H9 (cell line): ENCODE results near the gene MRPL43. TPM values are rescaled to one million over a fixed set of nuclear protein-coding genes. Genes with fewer than 3 reads are reported as not detected.
A peak's percentile ranks its signal among the peaks of the same experiment; 100 is the strongest.

Source experiments
- DNase-seq: peaks from one replicate; pipeline ENCODE4 v3.0.0-alpha.2; 2017
- H2AFZ ChIP-seq: one replicate; pipeline ENCODE4 v1.6.1; 2013; ENCODE audit warnings: mild to moderate bottlenecking, low read length, control low read depth, moderate library complexity
- H2AK5ac ChIP-seq: 2 replicates; pipeline ENCODE4 v1.6.1; 2013; ENCODE audit warnings: low read length, control low read depth, mixed read lengths; ENCODE audit not compliant: insufficient read length
- H2BK120ac ChIP-seq: one replicate; pipeline ENCODE4 v1.6.1; 2013; ENCODE audit warnings: low read depth, mild to moderate bottlenecking, low read length, control low read depth, inconsistent platforms; ENCODE audit not compliant: poor library complexity, severe bottlenecking
- H2BK12ac ChIP-seq: 2 replicates; pipeline ENCODE4 v1.6.1; 2013; ENCODE audit warnings: low read length, control low read depth, mixed read lengths, low read depth; ENCODE audit not compliant: insufficient read length
- H2BK15ac ChIP-seq: 2 replicates; pipeline ENCODE4 v1.6.1; 2013; ENCODE audit warnings: low read depth, low read length, control low read depth
- H2BK20ac ChIP-seq: one replicate; pipeline ENCODE4 v1.6.1; 2013; ENCODE audit warnings: low read depth, mild to moderate bottlenecking, low read length, control low read depth, inconsistent platforms; ENCODE audit not compliant: poor library complexity, severe bottlenecking
- H2BK5ac ChIP-seq: 2 replicates; pipeline ENCODE4 v1.6.1; 2013; ENCODE audit warnings: low read length, control low read depth, mixed read lengths; ENCODE audit not compliant: insufficient read length
- H3K14ac ChIP-seq: 2 replicates; pipeline ENCODE4 v1.6.1; 2013; ENCODE audit warnings: low read length, control low read depth; ENCODE audit not compliant: insufficient read depth
- H3K18ac ChIP-seq: 2 replicates; pipeline ENCODE4 v1.6.1; 2013; ENCODE audit warnings: low read depth, mild to moderate bottlenecking, mixed read lengths, low read length, control low read depth; ENCODE audit not compliant: insufficient read length
- H3K23ac ChIP-seq: 2 replicates; pipeline ENCODE4 v1.6.1; 2013; ENCODE audit warnings: low read length, control low read depth, mixed read lengths, low read depth; ENCODE audit not compliant: insufficient read length
- H3K23me2 ChIP-seq: 2 replicates; pipeline ENCODE4 v1.6.1; 2013; ENCODE audit warnings: low read depth, mild to moderate bottlenecking, mixed read lengths, low read length, control low read depth; ENCODE audit not compliant: insufficient read length, poor library complexity, severe bottlenecking
- H3K27ac ChIP-seq: 2 replicates; pipeline ENCODE4 v1.5.1; 2013; ENCODE audit warnings: low read length, control low read depth, mixed read lengths, low read depth; ENCODE audit not compliant: insufficient read length
- H3K27me3 ChIP-seq: 2 replicates; pipeline ENCODE4 v1.6.1; 2013; ENCODE audit warnings: low read length, control low read depth, inconsistent platforms; ENCODE audit not compliant: insufficient read depth
- H3K4ac ChIP-seq: 2 replicates; pipeline ENCODE4 v1.6.1; 2013; ENCODE audit warnings: low read depth, mild to moderate bottlenecking, control low read depth, inconsistent platforms, low read length, moderate library complexity
- H3K4me1 ChIP-seq: 2 replicates; pipeline ENCODE4 v1.6.1; 2013; ENCODE audit warnings: low read length, control low read depth, inconsistent platforms; ENCODE audit not compliant: insufficient read depth
- H3K4me2 ChIP-seq: 2 replicates; pipeline ENCODE4 v1.6.1; 2013; ENCODE audit warnings: low read length, control low read depth, mixed read lengths; ENCODE audit not compliant: insufficient read length, insufficient read depth
- H3K56ac ChIP-seq: 2 replicates; pipeline ENCODE4 v1.6.1; 2013; ENCODE audit warnings: low read depth, mild to moderate bottlenecking, mixed read lengths, low read length, control low read depth; ENCODE audit not compliant: insufficient read length
- H3K79me1 ChIP-seq: 2 replicates; pipeline ENCODE4 v1.6.1; 2013; ENCODE audit warnings: low read depth, mild to moderate bottlenecking, moderate library complexity, low read length, control low read depth, inconsistent platforms; ENCODE audit not compliant: insufficient read depth, poor library complexity, severe bottlenecking
- H3K79me2 ChIP-seq: 2 replicates; pipeline ENCODE4 v1.6.1; 2013; ENCODE audit warnings: low read length, control low read depth, inconsistent platforms; ENCODE audit not compliant: insufficient read depth
- H3K9ac ChIP-seq: 2 replicates; pipeline ENCODE4 v1.6.1; 2013; ENCODE audit warnings: low read length, control low read depth, mixed read lengths; ENCODE audit not compliant: insufficient read length; ENCODE audit errors: extremely low read depth
- H3K9me3 ChIP-seq: one replicate; pipeline ENCODE4 v1.6.1; 2013; ENCODE audit warnings: low read depth, low read length, inconsistent platforms; ENCODE audit not compliant: control insufficient read depth
- H3T11ph ChIP-seq: one replicate; pipeline ENCODE4 v1.6.1; 2013; ENCODE audit warnings: mild to moderate bottlenecking, low read length, control low read depth, inconsistent platforms
- H4K20me1 ChIP-seq: one replicate; pipeline ENCODE4 v1.6.1; 2013; ENCODE audit not compliant: control insufficient read depth, insufficient read length, insufficient read depth
- H4K5ac ChIP-seq: 2 replicates; pipeline ENCODE4 v1.6.1; 2013; ENCODE audit warnings: low read depth, mild to moderate bottlenecking, mixed read lengths, low read length, control low read depth; ENCODE audit not compliant: insufficient read length
- H4K8ac ChIP-seq: replicated peaks from 2 replicates; pipeline ENCODE4 v1.6.1; 2013; ENCODE audit warnings: low read length, control low read depth, mixed read lengths, low read depth; ENCODE audit not compliant: insufficient read length
- H4K91ac ChIP-seq: 2 replicates; pipeline ENCODE4 v1.6.1; 2013; ENCODE audit warnings: low read depth, mild to moderate bottlenecking, moderate library complexity, mixed read lengths, low read length, control low read depth; ENCODE audit not compliant: insufficient read length
- H3K27ac Mint-ChIP-seq, 3 experiments: 2 replicates in 2 of 3; 3 replicates in 1 of 3; pipeline ENCODE4 v1.8.0; 2020 to 2021; ENCODE audit warnings: mixed read lengths in 3 of 3, mild to moderate bottlenecking in 1 of 3, moderate library complexity in 1 of 3
- H3K27me3 Mint-ChIP-seq: 2 replicates; pipeline ENCODE4 v1.8.0; 2021; ENCODE audit warnings: low read depth, mild to moderate bottlenecking, moderate library complexity, mixed read lengths
- H3K36me3 Mint-ChIP-seq, 3 experiments: 2 replicates in 2 of 3; 3 replicates in 1 of 3; pipeline ENCODE4 v1.8.0; 2020 to 2021; ENCODE audit warnings: low read depth in 3 of 3, mixed read lengths in 3 of 3; ENCODE audit not compliant: insufficient read depth in 1 of 3
- H3K4me1 Mint-ChIP-seq, 2 experiments: 2 replicates each; pipeline ENCODE4 v1.8.0; 2020; ENCODE audit warnings: mixed read lengths in 2 of 2
- H3K4me3 Mint-ChIP-seq, 2 experiments: 2 replicates in 1 of 2; 3 replicates in 1 of 2; pipeline ENCODE4 v1.8.0; 2020 to 2021; ENCODE audit warnings: mild to moderate bottlenecking in 2 of 2, mixed read lengths in 2 of 2, moderate library complexity in 1 of 2
- H3K9me3 Mint-ChIP-seq, 2 experiments: 2 replicates in 1 of 2; 3 replicates in 1 of 2; pipeline ENCODE4 v1.8.0; 2020; ENCODE audit warnings: mild to moderate bottlenecking in 2 of 2, mixed read lengths in 2 of 2, moderate library complexity in 1 of 2
- CTCF ChIP-seq: fragments of 200-600 bp; sonication (generic); conservative IDR thresholded peaks from 3 replicates; pipeline ENCODE4 v1.8.0; 2021; ENCODE audit warnings: antibody characterized with exemption, mild to moderate bottlenecking
- WGBS: extraction: QIAGEN DNeasy Blood & Tissue Kit; methylation state at CpG from one replicate; pipeline ENCODE4 v1.1.7; 2013; ENCODE audit warnings: missing lambda C conversion rate, low lambda C conversion rate, mixed read lengths; ENCODE audit not compliant: insufficient read length; ENCODE audit errors: extremely low coverage; 5-methylcytosine and 5-hydroxymethylcytosine counted together
- total RNA-seq: library from RNA; stranded (reverse); gene quantifications from 2 replicates; pipeline ENCODE4 v1.2.1, GENCODE V29; 2021

The MRPL43 gene
- total RNA-seq, 1 experiment from 2014 or later: 70.3 TPM

GRCh38 chr10:100962351-100963080 is 24.8 kb downstream of the MRPL43 start:
- DNase-seq: no peak
- H3K9me3 Mint-ChIP-seq: no peaks in the 10 kb centered on the region
- Histone ChIP-seq H2BK120ac (no peak overlapping the region), H2BK5ac (no peak overlapping the region), H4K8ac (no peak overlapping the region), H3T11ph (no peak overlapping the region), H2BK15ac (no peak overlapping the region), H4K5ac (no peak overlapping the region), H3K79me1 (no peaks in the 10 kb centered on the region), H3K27ac (no peak overlapping the region), H3K23me2 (no peaks in the 10 kb centered on the region), H3K23ac (no peak overlapping the region), H4K20me1 (no peaks in the 10 kb centered on the region), H3K4me2 (no peak overlapping the region), H2AK5ac (no peak overlapping the region), H3K4me1 (no peaks in the 10 kb centered on the region), H4K91ac (no peak overlapping the region), H3K4ac (no peak overlapping the region), H3K56ac (no peak overlapping the region), H3K18ac (no peak overlapping the region), H3K9me3 (no peaks in the 10 kb centered on the region), H2BK20ac (no peak overlapping the region), H3K9ac (no peak overlapping the region), H3K27me3 (no peaks in the 10 kb centered on the region), H3K79me2 (no peaks in the 10 kb centered on the region), H2AFZ (no peak overlapping the region), H2BK12ac (no peak overlapping the region), H3K14ac (no peak overlapping the region)
- WGBS: no CpG with 5 or more reads among the region's 4 CpGs
- H3K27me3 Mint-ChIP-seq: no peaks in the 10 kb centered on the region
- no peak for TF ChIP-seq CTCF
- H3K4me3 Mint-ChIP-seq: no peak overlapping the region
- H3K27ac Mint-ChIP-seq: peak overlapping the region in 1 of 3 experiments; percentile 39; a peak in 2 of 7 replicates
- no peaks in the 10 kb centered on the region for H3K4me1 Mint-ChIP-seq
- peaks cover 0 to 28% (median 24%) of the 10 kb centered on the region in 3 experiments; a peak in 5 of 7 replicates for H3K36me3 Mint-ChIP-seq
